HepG2 (cell line): Measurements from ENCODE around the gene CYTH1. TPM values are rescaled to one million over a fixed set of nuclear protein-coding genes. Genes with fewer than 3 reads are reported as not detected.
A peak's percentile ranks its signal among the peaks of the same experiment; 100 is the strongest.

Source experiments
- BORCS8-MEF2B ChIP-seq: sonication (generic); formaldehyde crosslinking; IDR thresholded peaks from 2 replicates; pipeline ENCODE4 v1.8.0; 2022; ENCODE audit warnings: mild to moderate bottlenecking, missing genetic modification reagents
- DNMT1 ChIP-seq: sonication (generic); formaldehyde crosslinking; IDR thresholded peaks from 2 replicates; pipeline ENCODE4 v1.5.1; 2020; ENCODE audit warnings: mild to moderate bottlenecking, missing genetic modification reagents
- JUND ChIP-seq: sonication (generic); formaldehyde crosslinking; IDR thresholded peaks from 2 replicates; pipeline ENCODE4 v1.8.0; 2022; ENCODE audit warnings: mild to moderate bottlenecking, missing genetic modification reagents
- MAFK ChIP-seq, 2 experiments: IDR thresholded peaks in 1 of 2; conservative IDR thresholded peaks in 1 of 2; 2 replicates each; pipeline ENCODE4 v1.6.1; 2011; ENCODE audit warnings: improper control_type of control experiment in 2 of 2, low read length in 2 of 2
- MEIS2 ChIP-seq: sonication (generic); formaldehyde crosslinking; IDR thresholded peaks from 2 replicates; pipeline ENCODE4 v1.9.0; 2021; ENCODE audit warnings: mild to moderate bottlenecking, missing genetic modification reagents
- MTF2 ChIP-seq: sonication (generic); formaldehyde crosslinking; IDR thresholded peaks from 2 replicates; pipeline ENCODE4 v1.5.0; 2020; ENCODE audit warnings: missing genetic modification reagents, borderline replicate concordance
- NFATC3 ChIP-seq: sonication (generic); formaldehyde crosslinking; IDR thresholded peaks from 2 replicates; pipeline ENCODE4 v1.5.1; 2020; ENCODE audit warnings: mild to moderate bottlenecking, missing genetic modification reagents
- NFIB ChIP-seq: sonication (generic); formaldehyde crosslinking; IDR thresholded peaks from 2 replicates; pipeline ENCODE4 v1.9.0; 2021; ENCODE audit warnings: missing genetic modification reagents, mild to moderate bottlenecking, borderline replicate concordance
- PCBP1 ChIP-seq: fragments of 200-400 bp; formaldehyde crosslinking; IDR thresholded peaks from 2 replicates; pipeline ENCODE4 v1.6.1; 2017; ENCODE audit warnings: mild to moderate bottlenecking, low read depth, low read length, borderline replicate concordance
- PLRG1 ChIP-seq: fragments of 450-650 bp; conservative IDR thresholded peaks from 2 replicates; pipeline ENCODE4 v1.6.1; 2016
- POLR2AphosphoS5 ChIP-seq: IDR thresholded peaks from 2 replicates; pipeline ENCODE4 v1.6.1; 2012; ENCODE audit warnings: low read depth, low read length
- PRMT3 ChIP-seq: sonication (generic); formaldehyde crosslinking; IDR thresholded peaks from 2 replicates; pipeline ENCODE4 v1.8.1; 2022; ENCODE audit warnings: low read depth, mild to moderate bottlenecking, moderate library complexity, missing genetic modification reagents, borderline replicate concordance
- RBFOX2 ChIP-seq: fragments of 200-400 bp; formaldehyde crosslinking; IDR thresholded peaks from 2 replicates; pipeline ENCODE4 v1.6.1; 2017; ENCODE audit warnings: low read depth, mild to moderate bottlenecking, low read length
- RERE ChIP-seq: IDR thresholded peaks from 2 replicates; pipeline ENCODE4 v1.6.1; 2016; ENCODE audit warnings: low read depth, missing genetic modification reagents, missing compliant biosample characterization
- RFX1 ChIP-seq: fragments of 450-650 bp; IDR thresholded peaks from 2 replicates; pipeline ENCODE4 v1.6.1; 2017
- TARDBP ChIP-seq: sonication (generic); formaldehyde crosslinking; IDR thresholded peaks from 2 replicates; pipeline ENCODE4 v1.8.0; 2022; ENCODE audit warnings: mild to moderate bottlenecking, missing genetic modification reagents
- TCF12 ChIP-seq, 2 experiments: fragments of 450-650 bp in 1 of 2; sonication (generic) in 1 of 2; formaldehyde crosslinking in 1 of 2; IDR thresholded peaks; 2 replicates each; pipeline versions ENCODE4 v1.6.1 to v1.8.0; 2017 to 2022; ENCODE audit warnings: antibody characterized with exemption in 1 of 2, mild to moderate bottlenecking in 1 of 2, missing genetic modification reagents in 1 of 2, moderate library complexity in 1 of 2
- TGIF2 ChIP-seq: IDR thresholded peaks from 2 replicates; pipeline ENCODE4 v1.6.1; 2016; ENCODE audit warnings: control low read depth, missing compliant biosample characterization
- XBP1 ChIP-seq: sonication (generic); formaldehyde crosslinking; IDR thresholded peaks from 2 replicates; pipeline ENCODE4 v1.5.0; 2020; ENCODE audit warnings: missing genetic modification reagents
- ZBTB20 ChIP-seq: sonication (generic); formaldehyde crosslinking; IDR thresholded peaks from 2 replicates; pipeline ENCODE4 v1.8.1; 2023; ENCODE audit warnings: missing genetic modification reagents, low read depth, mild to moderate bottlenecking, borderline replicate concordance
- ZNF143 ChIP-seq: sonication (generic); formaldehyde crosslinking; IDR thresholded peaks from 2 replicates; pipeline ENCODE4 v1.4.0; 2020; ENCODE audit warnings: missing genetic modification reagents
- ZNF296 ChIP-seq: sonication (generic); formaldehyde crosslinking; conservative IDR thresholded peaks from 2 replicates; pipeline ENCODE4 v1.5.0; 2020; ENCODE audit warnings: mild to moderate bottlenecking, missing genetic modification reagents
- ZNF34 ChIP-seq: sonication (generic); formaldehyde crosslinking; IDR thresholded peaks from 2 replicates; pipeline ENCODE4 v1.4.0; 2020; ENCODE audit warnings: mild to moderate bottlenecking, missing genetic modification reagents, borderline replicate concordance
- ZNF496 ChIP-seq: sonication (generic); formaldehyde crosslinking; IDR thresholded peaks from 2 replicates; pipeline ENCODE4 v1.8.1; 2023; ENCODE audit warnings: mild to moderate bottlenecking, moderate library complexity, missing genetic modification reagents; ENCODE audit not compliant: insufficient replicate concordance
- ZNF546 ChIP-seq: sonication (generic); formaldehyde crosslinking; conservative IDR thresholded peaks from 2 replicates; pipeline ENCODE4 v1.8.1; 2023; ENCODE audit warnings: mild to moderate bottlenecking, missing genetic modification reagents
- ZNF552 ChIP-seq: sonication (generic); formaldehyde crosslinking; IDR thresholded peaks from 2 replicates; pipeline ENCODE4 v1.9.0; 2022; ENCODE audit warnings: missing genetic modification reagents, mild to moderate bottlenecking, borderline replicate concordance
- polyA plus RNA-seq, 8 experiments: library from polyadenylated mRNA; depleted of rRNA in 3 of 8; stranded (reverse) in 7 of 8; unstranded in 1 of 8; fragments of >200 nt; fragmentation: Illumina TruSeq in 4 of 8; extraction: Trizol in 4 of 8; gene quantifications; 2 replicates each; pipeline versions ENCODE4 v1.2.1 to v1.2.3, GENCODE V29; 2011 to 2016; ENCODE audit warnings: low read depth in 4 of 8, missing spikeins in 1 of 8, mixed read lengths in 1 of 8; ENCODE audit not compliant: insufficient read depth in 1 of 8
- total RNA-seq, 5 experiments: library from RNA; depleted of rRNA; stranded (reverse); fragments of >200 nt; fragmentation: Illumina TruSeq; extraction: Trizol; gene quantifications; 2 replicates each; pipeline ENCODE4 v1.2.3, GENCODE V29; 2016; ENCODE audit warnings: low read depth in 1 of 5

The CYTH1 gene
- total and polyA plus RNA-seq, 2 of the 13 experiments (the other 11 are each of a cell fraction or from before 2014, with no cell fraction given), result 20.1 to 48.9 TPM

DNA sequence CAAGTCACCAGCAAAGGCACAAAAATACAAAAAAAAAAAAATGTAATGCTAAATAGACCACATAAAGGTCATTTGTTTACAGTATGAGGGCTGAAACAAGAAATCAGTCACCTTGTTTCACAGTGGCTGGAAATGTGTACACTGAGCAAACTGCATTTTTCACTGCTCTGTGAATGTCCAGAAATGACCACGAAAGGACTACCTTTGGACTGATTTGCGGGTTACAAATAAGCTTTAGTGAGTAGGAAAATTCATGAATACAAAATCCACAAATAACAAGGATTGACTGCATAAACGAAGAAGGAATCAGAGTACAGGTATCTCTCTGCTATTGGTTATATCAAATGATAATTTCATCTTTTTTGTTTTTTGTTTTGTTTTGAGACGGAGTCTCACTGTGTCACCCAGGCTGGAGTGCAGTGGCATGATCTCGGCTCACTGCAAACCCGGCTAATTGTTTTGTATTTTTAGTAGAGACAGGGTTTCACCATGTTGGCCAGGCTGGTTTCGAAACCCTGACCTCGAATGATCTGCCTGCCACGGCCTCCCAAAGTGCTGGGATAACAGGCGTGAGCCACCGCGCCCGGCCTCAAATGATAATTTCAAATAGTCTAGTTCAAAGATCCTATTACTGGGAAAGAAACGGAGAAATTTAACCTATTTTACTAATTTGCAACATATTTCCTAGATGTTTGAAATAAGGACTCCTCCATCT is 30.5 kb downstream of the CYTH1 start (continued):
- no peak for TF ChIP-seq ZBTB20 (CRISPR knock-in tag)
- no peak for TF ChIP-seq RBFOX2
- TF ChIP-seq MAFK (conservative IDR thresholded peaks at IDR 0.05 in 1 of 2, IDR thresholded peaks at IDR 0.05 in 1 of 2; ENCODE audit: low read length in 2 of 2), result no peak
- no peak for TF ChIP-seq PLRG1
- TF ChIP-seq PCBP1, result no peak
- TF ChIP-seq PRMT3 (CRISPR knock-in tag), result no peak
- no peak for TF ChIP-seq JUND (CRISPR knock-in tag)
- TF ChIP-seq TGIF2 (CRISPR knock-in tag), result no peak
- TF ChIP-seq ZNF496 (CRISPR knock-in tag), result no peak
- TF ChIP-seq NFATC3, result no peak
- no peak for TF ChIP-seq ZNF552 (CRISPR knock-in tag)
- TF ChIP-seq TARDBP (CRISPR knock-in tag), result peak; percentile 47; the same call in 1 of the 2 replicates
- TF ChIP-seq NFIB (CRISPR knock-in tag), result no peak
- no peak for TF ChIP-seq RERE (CRISPR knock-in tag)
- TF ChIP-seq DNMT1 (CRISPR knock-in tag), result no peak
- 0 out of 2 replicates have a peak, but pooled peaks have one; percentile 29 for TF ChIP-seq POLR2AphosphoS5
- TF ChIP-seq RFX1, result no peak
- no peak for TF ChIP-seq ZNF546 (CRISPR knock-in tag)
- no peak for TF ChIP-seq ZNF143 (CRISPR knock-in tag)
- TF ChIP-seq BORCS8-MEF2B (CRISPR knock-in tag), result no peak
- no peak for TF ChIP-seq XBP1 (CRISPR knock-in tag)
- TF ChIP-seq ZNF34 (CRISPR knock-in tag), result no peak
- TF ChIP-seq MEIS2 (CRISPR knock-in tag), result no peak
- no peak for TF ChIP-seq TCF12 (IDR thresholded peaks at IDR 0.05)
- no peak for TF ChIP-seq TCF12 (CRISPR knock-in tag; IDR thresholded peaks at IDR 0.05)
- TF ChIP-seq MTF2 (CRISPR knock-in tag), result no peak
- no peak for TF ChIP-seq ZNF296
